SH-SY5Y (cell line): ENCODE data around the gene SENP1.

ENCODE experiments used
- GATA2 ChIP-seq: IDR thresholded peaks from 2 replicates; pipeline ENCODE4 v1.6.1; 2011; ENCODE audit warnings: mild to moderate bottlenecking, low read depth, low read length
- GATA3 ChIP-seq: IDR thresholded peaks from 2 replicates; pipeline ENCODE4 v1.6.1; 2011; ENCODE audit warnings: low read depth, mild to moderate bottlenecking, low read length, moderate library complexity

- no peak for TF ChIP-seq GATA2
- TF ChIP-seq GATA3 = no peak
Measured at GRCh38 chr12:48003226-48004052, 102.4 kb downstream of the SENP1 start.
